Esophagus squamous epithelium (tissue), 4 donors: ENCODE measurements around the gene GAN.

ENCODE experiments used
- POLR2A ChIP-seq, 4 donors: fragments of 450-650 bp; IDR thresholded peaks; one replicate each; pipeline ENCODE4 v1.6.1; 2017; ENCODE audit warnings: antibody characterized with exemption in 4 of 4, mild to moderate bottlenecking in 4 of 4, moderate library complexity in 3 of 4
- TF ChIP-seq, protein P1 (sequence below), 6 experiments: fragments of 450-650 bp in 4 of 6; fragments of 200-600 bp in 2 of 6; sonication (generic) in 2 of 6; IDR thresholded peaks; one replicate each; pipeline ENCODE4 v1.5.1; 2016 to 2019; ENCODE audit warnings: antibody characterized with exemption in 6 of 6, mild to moderate bottlenecking in 4 of 6, moderate library complexity in 4 of 6

DNA sequence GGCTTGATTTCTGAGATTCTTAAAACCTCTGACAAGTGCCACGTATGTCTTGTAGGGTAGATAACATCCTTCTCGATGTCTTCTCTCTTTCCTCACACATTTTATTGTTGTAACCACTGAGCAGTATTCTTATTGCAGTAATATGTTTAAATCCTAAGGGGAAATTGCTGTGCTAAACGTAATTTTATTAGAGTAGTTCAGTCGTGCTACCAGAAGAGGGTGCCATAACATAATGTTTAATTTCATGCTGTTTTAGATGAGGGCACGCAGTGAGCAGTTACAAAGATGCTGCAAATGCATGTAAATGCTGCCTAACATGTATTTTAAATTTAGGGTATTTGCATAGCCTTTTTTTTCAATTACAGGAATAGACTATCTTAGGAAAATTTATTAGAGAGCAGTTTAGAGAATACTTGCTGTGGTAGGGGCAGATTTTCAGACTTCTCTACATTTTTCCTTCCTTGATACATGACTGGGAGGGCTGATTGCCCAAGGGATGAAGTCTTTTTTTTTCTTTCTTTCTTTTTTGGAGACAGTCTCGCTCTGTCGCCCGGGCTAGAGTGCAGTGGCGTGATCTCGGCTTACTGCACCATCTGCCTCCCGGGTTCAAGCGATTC, 51.7 kb downstream of the GAN start:
- peak in 1 of 4 donors; percentile 27 for TF ChIP-seq POLR2A (IDR thresholded peaks at IDR 0.05)
- TF ChIP-seq, protein P1, sequence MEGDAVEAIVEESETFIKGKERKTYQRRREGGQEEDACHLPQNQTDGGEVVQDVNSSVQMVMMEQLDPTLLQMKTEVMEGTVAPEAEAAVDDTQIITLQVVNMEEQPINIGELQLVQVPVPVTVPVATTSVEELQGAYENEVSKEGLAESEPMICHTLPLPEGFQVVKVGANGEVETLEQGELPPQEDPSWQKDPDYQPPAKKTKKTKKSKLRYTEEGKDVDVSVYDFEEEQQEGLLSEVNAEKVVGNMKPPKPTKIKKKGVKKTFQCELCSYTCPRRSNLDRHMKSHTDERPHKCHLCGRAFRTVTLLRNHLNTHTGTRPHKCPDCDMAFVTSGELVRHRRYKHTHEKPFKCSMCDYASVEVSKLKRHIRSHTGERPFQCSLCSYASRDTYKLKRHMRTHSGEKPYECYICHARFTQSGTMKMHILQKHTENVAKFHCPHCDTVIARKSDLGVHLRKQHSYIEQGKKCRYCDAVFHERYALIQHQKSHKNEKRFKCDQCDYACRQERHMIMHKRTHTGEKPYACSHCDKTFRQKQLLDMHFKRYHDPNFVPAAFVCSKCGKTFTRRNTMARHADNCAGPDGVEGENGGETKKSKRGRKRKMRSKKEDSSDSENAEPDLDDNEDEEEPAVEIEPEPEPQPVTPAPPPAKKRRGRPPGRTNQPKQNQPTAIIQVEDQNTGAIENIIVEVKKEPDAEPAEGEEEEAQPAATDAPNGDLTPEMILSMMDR (IDR thresholded peaks at IDR 0.05): peak; percentile 42 to 81 (median 66)
